WERI-Rb-1 (cell line): ENCODE data around the gene DPH6.

Source experiments
- DNase-seq: peaks from one replicate; pipeline ENCODE4 v3.0.0-alpha.2; 2020
- H3K27ac ChIP-seq: fragments of 250-450 bp; sonication (Bioruptor Pico); 2 replicates; pipeline ENCODE4 v1.5.1; 2020; ENCODE audit warnings: mild to moderate bottlenecking, moderate library complexity
- H3K27me3 ChIP-seq: fragments of 250-450 bp; sonication (Bioruptor Pico); 2 replicates; pipeline ENCODE4 v1.5.1; 2021; ENCODE audit warnings: mild to moderate bottlenecking, low read depth, moderate library complexity; ENCODE audit not compliant: insufficient read depth, severe bottlenecking
- H3K36me3 ChIP-seq: fragments of 250-450 bp; sonication (Bioruptor Pico); 2 replicates; pipeline ENCODE4 v1.5.1; 2020; ENCODE audit warnings: mild to moderate bottlenecking, moderate library complexity
- H3K4me3 ChIP-seq: 2 replicates; pipeline ENCODE4 v1.5.1; 2011; ENCODE audit warnings: low read depth, mild to moderate bottlenecking, control low read depth, low read length
- H3K9me3 ChIP-seq: fragments of 250-450 bp; sonication (Bioruptor Pico); 2 replicates; pipeline ENCODE4 v1.5.1; 2021; ENCODE audit warnings: mild to moderate bottlenecking, moderate library complexity; ENCODE audit not compliant: severe bottlenecking
- CTCF ChIP-seq: IDR thresholded peaks from 2 replicates; pipeline ENCODE4 v1.5.1; 2011; ENCODE audit warnings: low read depth, mild to moderate bottlenecking, control low read depth, inconsistent platforms, low read length

The DPH6 gene

DNA sequence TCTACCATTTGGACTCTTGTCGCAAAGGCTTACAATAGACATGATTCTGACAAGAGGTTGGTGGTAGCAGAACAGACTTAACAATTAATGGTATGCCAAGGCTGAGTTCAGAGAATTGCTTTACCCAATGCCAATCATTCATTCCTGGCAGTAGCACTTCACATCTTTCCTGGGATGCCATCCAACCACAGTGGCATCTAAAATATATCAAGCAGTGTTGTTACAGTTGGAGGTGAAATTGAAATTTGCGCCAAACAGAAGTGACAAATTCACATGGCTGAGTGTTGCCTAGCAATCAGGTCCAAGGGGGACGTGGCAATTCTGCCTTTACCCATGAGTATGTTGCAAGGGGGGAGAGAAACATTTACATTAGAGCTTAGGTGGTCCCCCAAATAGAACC lies 21.0 kb upstream of the DPH6 start:
- TF ChIP-seq CTCF: no peak
- no peak for DNase-seq
- Histone ChIP-seq H3K9me3 (no peaks in the 10 kb centered on the region), H3K27me3 (no peaks in the 10 kb centered on the region), H3K4me3 (no peak overlapping the region), H3K36me3 (no peaks in the 10 kb centered on the region), H3K27ac (no peak overlapping the region)

DNA sequence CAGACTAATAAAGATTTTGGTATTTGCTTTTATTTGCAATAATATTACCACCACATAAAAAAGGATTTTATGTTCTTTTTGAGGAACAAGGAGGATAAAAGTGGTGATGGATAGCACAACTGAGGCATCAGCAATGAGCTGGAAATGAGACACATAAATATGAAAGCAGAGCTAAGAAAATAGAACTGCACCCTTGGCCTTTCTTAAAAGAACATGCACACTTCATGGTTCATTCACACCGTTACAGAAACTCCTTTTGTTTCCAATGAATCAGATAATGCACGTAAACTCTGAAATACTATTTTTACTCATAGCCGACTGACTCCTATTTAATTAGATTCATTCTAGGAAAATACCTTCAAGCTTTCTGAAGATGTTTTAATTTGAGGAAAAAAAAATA lies 19.9 kb upstream of the DPH6 start:
- no peaks in the 10 kb centered on the region for H3K27me3 ChIP-seq
- no peak for TF ChIP-seq CTCF
- no peaks in the 10 kb centered on the region for H3K9me3 ChIP-seq
- no peaks in the 10 kb centered on the region for H3K36me3 ChIP-seq
- H3K27ac ChIP-seq: no peak overlapping the region
- DNase-seq: no peak
- no peak overlapping the region for H3K4me3 ChIP-seq

- TF ChIP-seq CTCF: no peak
- H3K27me3 ChIP-seq: no peaks in the 10 kb centered on the region
- no peak overlapping the region for H3K4me3 ChIP-seq
- H3K36me3 ChIP-seq: no peaks in the 10 kb centered on the region
- H3K9me3 ChIP-seq: no peaks in the 10 kb centered on the region
- no peak for DNase-seq
- H3K27ac ChIP-seq: no peak overlapping the region
Observed at GRCh38 chr15:35562641-35563040, 16.7 kb upstream of the DPH6 start.

- Histone ChIP-seq H3K27ac (no peak overlapping the region), H3K36me3 (no peaks in the 10 kb centered on the region), H3K4me3 (no peak overlapping the region), H3K27me3 (no peaks in the 10 kb centered on the region), H3K9me3 (no peaks in the 10 kb centered on the region)
- DNase-seq: no peak
- TF ChIP-seq CTCF: no peak
Observed at GRCh38 chr15:35561308-35561707, 15.3 kb upstream of the DPH6 start.

- no peak for TF ChIP-seq CTCF
- Histone ChIP-seq H3K4me3 (no peak overlapping the region), H3K27me3 (no peaks in the 10 kb centered on the region), H3K36me3 (no peaks in the 10 kb centered on the region), H3K27ac (no peak overlapping the region), H3K9me3 (no peaks in the 10 kb centered on the region)
- DNase-seq: no peak
Observed at GRCh38 chr15:35560870-35561269, 14.9 kb upstream of the DPH6 start.

- DNase-seq: no peak
- Histone ChIP-seq H3K27me3 (no peaks in the 10 kb centered on the region), H3K9me3 (no peaks in the 10 kb centered on the region), H3K36me3 (no peaks in the 10 kb centered on the region), H3K27ac (no peak overlapping the region), H3K4me3 (no peak overlapping the region)
- TF ChIP-seq CTCF: no peak
Observed at GRCh38 chr15:35560258-35560657, 14.3 kb upstream of the DPH6 start.
